HFF-Myc (cell line): ENCODE data around the gene ADCY4.

Experiments used
- DNase-seq: peaks from one replicate; pipeline ENCODE4 v3.0.0-alpha.2; 2011; ENCODE audit warnings: low read depth; ENCODE audit errors: extremely low read depth
- H3K4me3 ChIP-seq: replicated peaks from 2 replicates; pipeline ENCODE4 v1.5.1; 2011; ENCODE audit warnings: low read depth, mild to moderate bottlenecking, control low read depth, low read length
- TF ChIP-seq, protein P1 (sequence below): IDR thresholded peaks from 2 replicates; pipeline ENCODE4 v1.5.1; 2012; ENCODE audit warnings: mild to moderate bottlenecking, low read depth, low read length, control low read depth; ENCODE audit errors: missing control alignments

Gene ADCY4

DNA sequence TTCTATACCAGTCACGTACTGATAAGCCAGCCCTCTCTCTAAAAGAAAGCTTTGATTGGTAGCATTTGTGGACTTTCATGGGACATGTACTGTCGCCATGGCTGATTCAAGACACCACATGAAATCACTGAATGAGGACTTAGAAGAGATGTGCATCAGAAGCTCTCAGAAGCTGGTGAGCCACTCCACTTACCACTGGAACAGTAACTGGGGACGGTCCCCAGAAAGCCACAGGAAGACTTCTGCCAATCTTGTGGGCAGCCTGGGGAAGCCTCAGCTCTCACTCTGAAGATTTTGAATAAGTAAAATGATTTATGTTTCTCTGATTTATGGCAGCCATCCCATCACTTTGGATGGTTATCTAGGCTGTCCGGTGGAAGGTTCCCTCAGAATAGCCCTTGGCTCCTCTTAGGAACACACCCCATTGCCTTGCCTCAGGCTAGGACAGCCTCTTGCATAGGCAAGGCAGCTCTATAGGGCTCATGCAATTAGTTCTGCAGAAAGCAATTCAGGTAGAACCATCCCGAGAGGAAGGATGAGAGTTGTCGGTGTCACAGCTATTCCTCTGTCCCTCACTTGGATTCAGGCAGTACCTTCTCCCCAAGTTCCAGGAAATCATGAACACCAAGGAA is 45.1 kb downstream of the ADCY4 start:
- H3K4me3 ChIP-seq, result no peak overlapping the region
- DNase-seq, result no peak
- TF ChIP-seq, protein P1, sequence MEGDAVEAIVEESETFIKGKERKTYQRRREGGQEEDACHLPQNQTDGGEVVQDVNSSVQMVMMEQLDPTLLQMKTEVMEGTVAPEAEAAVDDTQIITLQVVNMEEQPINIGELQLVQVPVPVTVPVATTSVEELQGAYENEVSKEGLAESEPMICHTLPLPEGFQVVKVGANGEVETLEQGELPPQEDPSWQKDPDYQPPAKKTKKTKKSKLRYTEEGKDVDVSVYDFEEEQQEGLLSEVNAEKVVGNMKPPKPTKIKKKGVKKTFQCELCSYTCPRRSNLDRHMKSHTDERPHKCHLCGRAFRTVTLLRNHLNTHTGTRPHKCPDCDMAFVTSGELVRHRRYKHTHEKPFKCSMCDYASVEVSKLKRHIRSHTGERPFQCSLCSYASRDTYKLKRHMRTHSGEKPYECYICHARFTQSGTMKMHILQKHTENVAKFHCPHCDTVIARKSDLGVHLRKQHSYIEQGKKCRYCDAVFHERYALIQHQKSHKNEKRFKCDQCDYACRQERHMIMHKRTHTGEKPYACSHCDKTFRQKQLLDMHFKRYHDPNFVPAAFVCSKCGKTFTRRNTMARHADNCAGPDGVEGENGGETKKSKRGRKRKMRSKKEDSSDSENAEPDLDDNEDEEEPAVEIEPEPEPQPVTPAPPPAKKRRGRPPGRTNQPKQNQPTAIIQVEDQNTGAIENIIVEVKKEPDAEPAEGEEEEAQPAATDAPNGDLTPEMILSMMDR, result no peak

DNA sequence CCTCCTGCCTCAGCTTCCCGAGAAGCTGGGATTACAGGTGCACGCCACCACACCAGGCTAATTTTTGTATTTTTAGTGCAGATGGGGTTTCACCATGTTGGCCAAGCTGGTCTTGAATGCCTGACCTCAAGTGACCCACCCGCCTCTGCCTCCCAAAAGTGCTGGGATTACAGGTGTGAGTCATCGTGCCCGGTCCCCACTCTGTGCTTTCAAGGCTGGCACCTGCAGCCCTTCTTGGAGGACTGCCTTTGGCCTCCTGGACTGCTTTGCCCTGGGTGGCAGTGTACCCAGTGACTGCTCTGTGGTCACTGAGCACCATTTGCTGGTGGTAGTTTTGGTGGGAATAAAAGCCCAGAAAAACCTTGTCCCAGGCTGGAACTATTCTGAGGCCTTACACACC is 47.9 kb downstream of the ADCY4 start:
- DNase-seq, result no peak
- TF ChIP-seq, protein P1, result no peak
- no peak overlapping the region for H3K4me3 ChIP-seq

- TF ChIP-seq, protein P1, result no peak
- DNase-seq, result no peak
- H3K4me3 ChIP-seq, result no peak overlapping the region
Measured at GRCh38 chr14:24285351-24285750, 49.5 kb downstream of the ADCY4 start.

DNA sequence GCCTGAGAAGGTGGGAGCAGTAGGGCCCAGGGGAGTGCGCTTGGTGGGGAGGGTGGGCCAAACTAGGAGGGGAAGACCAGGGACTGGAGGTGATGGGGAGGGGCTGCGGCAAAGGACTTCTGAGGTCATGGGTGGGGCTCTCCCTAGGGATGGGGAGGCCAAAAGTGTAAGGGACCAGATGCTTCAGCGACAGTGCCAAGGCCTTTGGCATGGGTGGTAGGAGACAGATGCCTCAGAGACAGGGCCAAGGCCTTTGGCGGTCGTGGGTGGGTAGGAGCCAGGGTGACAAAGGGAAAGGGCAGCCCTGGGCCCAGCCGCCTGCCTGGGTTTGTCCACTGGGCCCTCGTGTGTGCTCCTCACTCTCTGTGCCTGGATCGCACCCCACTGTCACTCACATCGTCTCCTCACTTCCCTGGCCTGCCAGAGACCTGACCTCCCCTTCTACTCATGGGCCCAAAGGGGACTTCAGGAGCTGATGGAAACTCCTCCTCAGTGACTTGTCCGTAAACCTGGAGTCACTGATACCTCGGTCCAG is 50.3 kb downstream of the ADCY4 start:
- no peak for DNase-seq
- TF ChIP-seq, protein P1, result no peak
- no peak overlapping the region for H3K4me3 ChIP-seq

- TF ChIP-seq, protein P1, result no peak
Measured at GRCh38 chr14:24283796-24284460, 50.9 kb downstream of the ADCY4 start.

GRCh38 chr14:24282736-24283135 is 52.1 kb downstream of the ADCY4 start:
- TF ChIP-seq, protein P1, result no peak
- DNase-seq, result no peak
- H3K4me3 ChIP-seq, result no peak overlapping the region

More at GRCh38 chr14:24283796-24284460, 50.9 kb downstream of the ADCY4 start:
- H3K4me3 ChIP-seq, result no peak overlapping the region
- DNase-seq, result no peak

GRCh38 chr14:24281636-24282035 is 53.2 kb downstream of the ADCY4 start:
- no peak for DNase-seq
- TF ChIP-seq, protein P1, result no peak
- H3K4me3 ChIP-seq, result no peak overlapping the region
